Brain microvascular endothelial cell (primary cell): ENCODE data around the gene GLI1.
A peak's percentile ranks its signal among the peaks of the same experiment; 100 is the strongest.

Experiments
- DNase-seq: peaks from one replicate; pipeline ENCODE4 v3.0.0-alpha.2; 2020
- H3K27ac ChIP-seq: fragments of 250-450 bp; sonication (Bioruptor Pico); 2 replicates; pipeline ENCODE4 v1.5.1; 2020; ENCODE audit warnings: mild to moderate bottlenecking, moderate library complexity
- H3K27me3 ChIP-seq: fragments of 250-450 bp; sonication (Bioruptor Pico); replicated peaks from 2 replicates; pipeline ENCODE4 v1.5.1; 2020; ENCODE audit warnings: mild to moderate bottlenecking
- H3K36me3 ChIP-seq: fragments of 250-450 bp; sonication (Bioruptor Pico); replicated peaks from 2 replicates; pipeline ENCODE4 v1.5.1; 2020; ENCODE audit warnings: mild to moderate bottlenecking
- H3K4me3 ChIP-seq: 2 replicates; pipeline ENCODE4 v1.5.1; 2011; ENCODE audit warnings: low read depth, mild to moderate bottlenecking, control low read depth, low read length, moderate library complexity
- CTCF ChIP-seq: IDR thresholded peaks from 2 replicates; pipeline ENCODE4 v1.5.1; 2011; ENCODE audit warnings: low read depth, mild to moderate bottlenecking, moderate library complexity, low read length, control low read depth, inconsistent platforms; ENCODE audit errors: missing control alignments
- in situ Hi-C: cut with HindIII; loops from 2 replicates; pipeline ENCODE4 v1.10.0; 2017; ENCODE audit warnings: low sequenced_read_pairs, low pct_ligation_motif_present

Gene GLI1

GRCh38 chr12:57448669-57449068 lies 10.9 kb upstream of the GLI1 start:
- no peaks in the 10 kb centered on the region for H3K36me3 ChIP-seq
- no peak overlapping the region for H3K27ac ChIP-seq
- no peak for DNase-seq
- TF ChIP-seq CTCF: no peak
- H3K4me3 ChIP-seq: no peak overlapping the region
- H3K27me3 ChIP-seq: no peaks in the 10 kb centered on the region
- in situ Hi-C loops: no loop called here

- Histone ChIP-seq H3K4me3 (no peak overlapping the region), H3K36me3 (no peaks in the 10 kb centered on the region), H3K27me3 (no peaks in the 10 kb centered on the region), H3K27ac (no peak overlapping the region)
- DNase-seq: no peak
- in situ Hi-C loops: no loop called here
- TF ChIP-seq CTCF: no peak
These were observed 10.2 kb upstream of the GLI1 start for GRCh38 chr12:57449375-57449774.

GRCh38 chr12:57450057-57450456 lies 9.5 kb upstream of the GLI1 start:
- no peak for DNase-seq
- H3K36me3 ChIP-seq: no peaks in the 10 kb centered on the region
- no peaks in the 10 kb centered on the region for H3K27me3 ChIP-seq
- H3K27ac ChIP-seq: no peak overlapping the region
- no peak for TF ChIP-seq CTCF
- no peak overlapping the region for H3K4me3 ChIP-seq
- in situ Hi-C loops: loop anchor here (5.0 kb wide), 1 partner anchor 138 kb away; no protein-coding TSS in a partner anchor

GRCh38 chr12:57451233-57451778 lies 8.3 kb upstream of the GLI1 start:
- H3K4me3 ChIP-seq: no peak overlapping the region
- no peak for DNase-seq
- H3K27me3 ChIP-seq: no peaks in the 10 kb centered on the region
- in situ Hi-C loops: loop anchor here (5.0 kb wide), 1 partner anchor 139 kb away; no protein-coding TSS in a partner anchor
- no peaks in the 10 kb centered on the region for H3K36me3 ChIP-seq
- no peak for TF ChIP-seq CTCF
- no peak overlapping the region for H3K27ac ChIP-seq

- in situ Hi-C loops: loop anchor here (5.0 kb wide), 1 partner anchor 140 kb away; no protein-coding TSS in a partner anchor
- peak; percentile 84 for DNase-seq
- Histone ChIP-seq H3K36me3 (no peaks in the 10 kb centered on the region), H3K27ac (peak overlapping the region; percentile 49), H3K4me3 (no peak overlapping the region), H3K27me3 (no peaks in the 10 kb centered on the region)
- no peak for TF ChIP-seq CTCF
These were observed 7.2 kb upstream of the GLI1 start for GRCh38 chr12:57452181-57452936.
